ENCODE data around the gene NOL9.
A peak's percentile ranks its signal among the peaks of the same experiment; 100 is the strongest.

DNA sequence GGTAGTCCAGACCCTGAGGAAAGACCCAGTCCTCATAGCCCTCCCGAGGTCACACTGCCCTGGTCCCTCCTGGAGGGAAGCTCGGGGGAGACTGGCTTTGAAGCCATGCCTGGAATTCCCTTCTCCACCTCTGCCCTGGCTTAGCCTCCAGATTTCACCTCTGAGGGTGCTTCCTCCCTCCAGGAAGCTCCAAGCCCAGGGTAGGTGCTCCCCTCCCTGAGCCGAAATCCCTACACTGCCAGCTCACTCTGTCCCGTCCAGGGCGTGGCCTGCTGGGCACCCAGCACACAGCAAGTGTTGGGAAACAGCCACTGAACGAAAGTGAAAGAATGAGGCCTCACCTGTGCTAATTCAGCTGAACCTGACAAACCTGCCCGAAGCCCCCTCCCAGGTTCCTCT, 82.3 kb downstream of the NOL9 start:
- no peak for TF ChIP-seq POLR2A (IDR thresholded peaks at IDR 0.05)
- TF ChIP-seq POLR2AphosphoS5 (IDR thresholded peaks at IDR 0.05; ENCODE audit: insufficient read depth in 1 of 2, low read depth in 1 of 2): peak; percentile 37 to 38
- TF ChIP-seq CTCF (IDR thresholded peaks at IDR 0.05): no peak

Measured in vagina (tissue), 2 donors.